Stomach (tissue), 4 donors: ENCODE data around the gene DUSP28.

ENCODE experiments used
- POLR2A ChIP-seq, 4 donors: fragments of 450-650 bp; IDR thresholded peaks; one replicate each; pipeline ENCODE4 v1.6.1; 2016; ENCODE audit warnings: antibody characterized with exemption in 4 of 4, control low read depth in 2 of 4, mild to moderate bottlenecking in 1 of 4, moderate library complexity in 1 of 4
- TF ChIP-seq, protein P1 (sequence below), 7 experiments: fragments of 450-650 bp in 4 of 7; fragments of 200-600 bp in 3 of 7; sonication (generic) in 3 of 7; IDR thresholded peaks; one replicate each; pipeline ENCODE4 v1.5.1; 2016 to 2019; ENCODE audit warnings: antibody characterized with exemption in 7 of 7, control low read depth in 2 of 7, mild to moderate bottlenecking in 1 of 7

DNA sequence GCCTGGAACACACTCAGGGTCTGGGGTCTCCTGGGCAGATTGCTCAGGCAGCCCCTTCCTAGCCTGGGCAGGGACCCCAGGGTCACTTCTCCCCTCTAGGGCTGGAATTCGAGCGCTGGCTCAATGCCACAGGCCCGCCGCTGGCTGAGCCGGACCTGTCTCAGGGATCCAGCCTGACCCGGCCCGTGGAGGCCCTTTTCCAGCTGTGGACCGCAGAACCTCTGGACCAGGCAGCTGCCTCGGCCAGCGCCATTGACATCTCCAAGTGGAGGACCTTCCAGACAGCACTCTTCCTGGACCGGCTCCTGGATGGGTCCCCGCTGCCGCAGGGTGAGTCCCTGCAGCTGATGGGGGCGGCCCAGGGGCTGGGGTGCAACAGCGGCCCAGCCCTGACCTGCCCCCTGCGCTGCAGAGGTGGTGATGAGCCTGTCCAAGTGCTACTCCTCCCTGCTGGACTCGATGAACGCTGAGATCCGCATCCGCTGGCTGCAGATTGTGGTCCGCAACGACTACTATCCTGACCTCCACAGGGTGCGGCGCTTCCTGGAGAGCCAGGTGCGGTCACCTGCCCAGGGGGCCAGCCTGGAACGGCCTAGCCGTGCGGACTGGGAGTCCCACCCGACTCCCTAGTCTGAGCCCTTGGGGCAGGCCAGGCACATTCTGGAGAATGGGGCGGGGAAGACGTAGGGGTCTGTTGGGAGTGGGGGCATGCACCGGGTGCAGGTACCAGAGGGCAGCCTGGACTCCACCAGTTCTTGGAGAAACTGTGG, 16.5 kb downstream of the DUSP28 start:
- TF ChIP-seq POLR2A (IDR thresholded peaks at IDR 0.05): no peak
- TF ChIP-seq, protein P1, sequence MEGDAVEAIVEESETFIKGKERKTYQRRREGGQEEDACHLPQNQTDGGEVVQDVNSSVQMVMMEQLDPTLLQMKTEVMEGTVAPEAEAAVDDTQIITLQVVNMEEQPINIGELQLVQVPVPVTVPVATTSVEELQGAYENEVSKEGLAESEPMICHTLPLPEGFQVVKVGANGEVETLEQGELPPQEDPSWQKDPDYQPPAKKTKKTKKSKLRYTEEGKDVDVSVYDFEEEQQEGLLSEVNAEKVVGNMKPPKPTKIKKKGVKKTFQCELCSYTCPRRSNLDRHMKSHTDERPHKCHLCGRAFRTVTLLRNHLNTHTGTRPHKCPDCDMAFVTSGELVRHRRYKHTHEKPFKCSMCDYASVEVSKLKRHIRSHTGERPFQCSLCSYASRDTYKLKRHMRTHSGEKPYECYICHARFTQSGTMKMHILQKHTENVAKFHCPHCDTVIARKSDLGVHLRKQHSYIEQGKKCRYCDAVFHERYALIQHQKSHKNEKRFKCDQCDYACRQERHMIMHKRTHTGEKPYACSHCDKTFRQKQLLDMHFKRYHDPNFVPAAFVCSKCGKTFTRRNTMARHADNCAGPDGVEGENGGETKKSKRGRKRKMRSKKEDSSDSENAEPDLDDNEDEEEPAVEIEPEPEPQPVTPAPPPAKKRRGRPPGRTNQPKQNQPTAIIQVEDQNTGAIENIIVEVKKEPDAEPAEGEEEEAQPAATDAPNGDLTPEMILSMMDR (IDR thresholded peaks at IDR 0.05): no peak
